ENCODE results near the gene IRS4.

The IRS4 gene

DNA sequence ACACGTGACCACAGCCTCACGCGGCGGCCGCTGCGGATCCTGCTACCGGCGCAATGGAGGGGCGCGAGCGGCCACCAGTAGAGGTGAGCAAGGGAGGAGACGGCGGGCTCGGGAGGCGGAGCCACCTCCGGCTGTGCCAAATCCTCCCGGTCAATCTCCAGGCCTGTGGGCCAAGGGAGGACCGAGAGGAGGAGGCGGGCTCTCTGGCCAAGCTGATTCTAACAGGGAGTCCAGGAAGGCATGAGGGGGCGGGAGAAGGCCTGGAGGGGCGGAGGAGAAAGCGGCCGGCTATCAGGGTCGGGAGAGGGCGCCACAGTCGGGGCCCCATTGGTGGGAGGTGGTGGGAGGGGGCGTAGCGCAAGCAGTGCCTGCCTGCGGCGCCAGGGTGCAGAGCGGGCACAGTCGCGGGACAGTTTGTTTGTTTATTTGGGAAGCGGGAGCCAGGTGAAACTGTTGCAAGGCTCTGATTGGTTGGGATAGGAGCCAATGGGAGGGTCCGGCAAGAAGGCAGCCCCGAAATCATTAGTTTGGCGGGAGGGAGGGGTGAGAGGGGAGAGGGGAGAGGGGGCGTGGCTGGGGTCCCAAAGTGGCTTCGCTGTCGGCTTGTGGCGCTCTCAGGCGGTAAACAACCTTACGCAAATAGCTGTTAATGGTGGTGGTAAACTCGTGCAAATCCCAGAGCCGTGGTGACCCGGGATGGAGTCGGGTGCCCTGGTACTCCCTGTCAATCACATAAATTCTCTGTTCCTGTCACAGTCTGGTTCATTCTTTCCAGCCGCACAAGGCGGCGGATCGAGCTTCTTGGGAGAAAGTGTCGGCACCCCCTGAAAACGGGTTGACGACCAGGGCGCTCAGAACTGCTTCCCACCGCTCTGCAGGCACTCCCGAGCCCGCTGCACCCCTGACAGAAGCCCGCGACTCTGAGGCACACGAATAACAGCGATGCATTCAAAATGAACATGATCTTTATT is at the start of gene IRS4:
TSS of gene IRS4 (minus strand) at position 55 of the 971 bp plus-strand sequence.
- DNase-seq = peak; percentile 65

DNA sequence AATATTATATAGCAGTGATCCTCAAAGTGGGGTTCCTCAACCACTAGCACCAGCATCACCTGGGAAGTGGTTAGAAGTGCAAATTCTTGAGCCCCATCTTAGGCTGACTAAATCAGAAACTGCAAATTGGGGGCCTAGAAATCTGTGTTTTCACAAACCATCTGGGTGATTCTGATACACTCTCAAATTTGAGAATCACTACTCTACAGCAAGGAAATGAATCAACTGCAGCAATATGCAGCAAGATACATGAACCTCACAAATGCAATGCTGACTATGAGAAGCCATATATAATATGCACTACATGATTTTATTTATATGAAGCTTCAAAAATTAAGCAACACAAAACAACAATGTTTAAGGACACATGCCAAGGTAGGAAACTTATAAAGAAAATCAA is 36.2 kb upstream of the IRS4 start:
- DNase-seq = no peak

DNA sequence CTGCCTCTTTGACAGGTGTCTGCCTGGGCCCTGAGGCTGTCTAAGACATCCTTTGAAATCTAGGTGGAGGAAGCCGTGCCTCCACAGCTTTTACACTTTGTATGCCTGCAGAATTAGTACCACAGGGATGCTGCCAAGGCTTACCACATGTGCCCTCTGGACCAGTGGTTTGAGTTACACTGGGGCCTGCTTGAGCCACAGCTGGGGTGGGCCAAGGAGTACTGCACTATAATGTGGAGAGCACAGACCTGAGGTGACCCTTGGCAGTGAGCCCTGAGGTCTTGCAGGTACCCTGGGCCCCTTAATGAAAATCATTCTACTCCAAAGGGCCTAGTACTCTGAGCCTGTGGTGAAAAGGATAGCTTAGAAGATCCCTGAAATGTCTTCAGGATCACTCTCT is 27.2 kb upstream of the IRS4 start:
- no peak for DNase-seq

DNA sequence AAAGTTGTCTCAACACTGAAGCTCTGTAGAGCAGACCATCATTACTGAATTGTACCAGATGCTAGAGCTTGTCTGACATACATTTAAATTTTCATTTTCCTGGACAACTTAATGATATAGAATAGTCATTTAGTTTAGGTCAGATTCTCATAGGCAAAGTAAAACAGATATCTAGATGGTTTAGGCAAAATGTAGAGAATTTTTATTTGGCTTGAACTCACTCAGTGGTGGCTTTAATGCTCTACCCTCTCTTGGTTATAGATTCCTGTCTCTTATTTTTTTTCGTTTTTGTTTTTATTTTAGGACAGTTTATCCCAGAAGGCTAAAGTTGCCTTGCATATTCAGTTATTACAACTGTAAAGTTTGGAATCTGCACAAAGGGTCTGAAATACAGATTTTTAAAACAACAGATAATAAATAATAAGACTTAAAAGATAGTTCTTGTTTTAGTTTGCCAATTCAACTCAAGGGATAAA is 4.0 kb upstream of the IRS4 start:
- no peak for DNase-seq

DNA sequence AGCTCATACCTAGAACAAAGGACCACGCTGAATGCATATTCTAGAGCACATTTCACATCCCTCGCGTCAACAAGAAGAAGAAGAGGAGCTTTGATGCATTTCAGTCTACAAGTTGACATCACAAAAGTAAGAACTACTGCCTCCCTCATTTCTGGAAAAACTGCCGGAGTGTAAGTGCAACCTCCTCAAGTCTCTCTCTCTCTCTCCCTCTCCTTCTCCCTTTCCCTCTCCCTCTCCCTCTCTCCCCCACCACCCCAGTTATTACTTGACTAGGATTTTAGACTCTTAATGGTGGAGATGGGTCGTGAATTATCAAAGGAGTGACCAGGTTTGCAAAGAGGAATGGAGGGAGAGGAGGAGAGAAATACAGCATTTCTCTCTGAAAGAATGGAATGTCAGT is 1.4 kb upstream of the IRS4 start:
- DNase-seq = no peak

DNA sequence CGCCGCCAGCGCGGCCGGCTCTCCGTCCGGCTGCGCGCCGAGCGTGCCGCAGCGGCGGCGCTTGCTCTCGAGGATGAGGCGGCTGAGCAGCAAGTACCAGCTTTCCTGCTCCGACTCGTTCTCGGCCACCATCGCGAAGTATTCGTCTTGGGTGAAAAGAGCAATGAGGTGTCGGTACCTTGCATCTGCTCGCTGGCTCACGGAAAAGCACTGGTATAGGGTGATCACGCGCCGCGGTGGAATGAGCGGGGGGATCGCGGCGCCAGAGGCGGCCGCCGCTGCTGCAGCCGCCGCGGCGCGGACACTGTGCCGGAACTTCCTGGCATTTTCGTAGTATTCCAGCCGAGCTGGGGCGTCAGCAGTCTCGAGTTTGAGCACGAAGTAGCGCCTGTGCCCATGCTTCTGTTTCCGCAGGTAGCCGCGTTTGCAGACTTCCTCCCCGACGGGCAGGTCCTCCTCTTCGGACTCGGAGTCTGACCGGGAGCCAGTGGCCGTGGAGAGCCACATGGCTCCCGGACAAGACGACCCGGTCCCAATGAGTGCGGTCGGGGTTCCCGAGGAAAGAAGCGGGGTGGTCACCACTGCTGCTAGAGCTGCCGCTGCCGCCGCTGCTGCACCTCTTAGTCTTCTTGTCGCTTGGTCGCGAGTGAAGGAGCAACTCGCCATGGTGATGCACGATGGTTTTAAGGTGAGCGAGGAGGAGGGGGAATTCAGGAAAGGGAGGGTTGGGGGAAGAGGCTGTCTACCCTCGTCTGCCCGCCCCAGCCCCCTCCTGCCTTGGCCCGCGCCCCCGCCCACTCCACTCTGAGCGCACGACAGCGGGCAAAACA is 469 bp downstream of the IRS4 start:
- DNase-seq = peak; percentile 59

DNA sequence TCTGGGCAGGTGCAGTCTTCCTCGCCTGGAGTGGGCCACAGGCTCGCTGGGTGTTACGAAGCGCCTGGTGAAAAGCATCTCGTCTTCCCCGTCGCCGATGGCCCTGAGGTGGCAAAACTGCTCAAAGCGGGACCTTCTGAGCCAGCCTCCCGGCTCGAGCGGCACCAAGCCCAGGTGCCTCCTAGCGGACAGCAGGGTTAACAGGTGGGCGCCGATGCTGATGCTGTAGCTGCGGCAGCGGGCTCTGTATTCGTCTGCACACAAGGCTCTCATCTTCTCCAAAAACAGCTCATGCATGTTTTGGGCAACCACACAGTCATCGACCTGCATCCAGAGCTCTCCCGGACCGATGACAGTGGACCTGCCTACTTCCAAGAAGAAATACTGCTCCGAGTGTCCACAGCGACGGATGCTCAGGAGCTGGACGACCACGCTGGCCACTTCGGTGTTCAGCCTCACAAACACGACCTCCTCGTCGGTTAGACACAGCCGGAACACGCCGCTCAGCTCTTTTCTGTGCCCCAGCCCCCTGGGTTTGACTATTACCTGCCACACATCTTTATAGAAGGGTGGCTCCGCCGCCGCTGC is 1.2 kb downstream of the IRS4 start:
- DNase-seq = peak; percentile 24

DNA sequence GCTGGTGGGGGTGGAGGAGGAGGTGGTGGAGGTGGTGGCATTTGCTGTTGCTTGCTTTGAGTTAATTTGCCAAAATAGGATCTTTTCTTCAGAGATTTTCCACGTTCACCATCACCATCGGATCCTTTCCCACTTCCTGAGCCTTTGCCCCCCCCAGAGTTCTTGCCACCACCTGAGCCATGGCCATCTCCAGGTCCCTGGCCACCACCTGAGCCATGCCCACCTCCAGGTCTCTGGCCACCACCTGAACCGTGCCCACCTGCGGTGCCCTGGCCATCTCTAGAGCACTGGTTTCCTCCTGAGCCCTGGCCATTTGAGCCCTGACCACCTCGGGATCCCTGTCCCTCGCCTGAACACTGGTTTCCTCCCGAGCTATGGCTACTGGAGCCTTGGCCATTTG is 1.9 kb downstream of the IRS4 start:
- no peak for DNase-seq

DNA sequence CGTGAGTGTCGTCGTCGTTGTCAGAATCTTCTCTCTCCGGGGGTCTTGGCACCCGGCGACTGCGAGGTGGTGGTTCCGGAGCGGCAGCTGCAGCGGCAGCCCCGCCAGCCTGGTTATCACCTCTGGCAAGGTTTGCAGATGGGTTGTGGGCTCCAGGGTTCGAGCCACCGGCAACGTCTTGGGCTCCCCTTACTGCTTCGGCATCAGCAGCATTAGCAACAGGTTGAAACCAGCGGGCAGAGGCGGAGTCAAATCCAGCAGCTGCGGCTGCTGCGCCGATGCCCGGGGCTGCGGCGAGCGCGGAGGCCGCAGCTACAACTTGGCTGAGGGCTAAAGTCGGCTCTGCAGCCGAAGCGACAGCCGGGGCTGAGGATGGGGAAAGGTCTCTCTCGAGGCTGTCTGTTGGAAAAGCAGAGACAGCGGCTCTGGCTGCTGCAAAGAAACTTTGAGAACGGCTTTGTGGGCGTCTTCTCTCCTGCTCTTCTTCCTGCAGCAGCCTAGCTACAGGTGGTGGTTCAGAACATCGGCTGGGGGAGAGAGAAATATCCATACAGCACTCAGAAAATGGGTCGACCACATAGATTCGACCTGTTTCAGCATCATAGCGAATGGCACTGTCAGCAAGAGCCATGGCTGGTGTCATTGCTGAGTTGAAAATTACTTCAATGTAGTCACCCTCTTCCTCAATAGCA is 3.6 kb downstream of the IRS4 start:
- DNase-seq = no peak

DNA sequence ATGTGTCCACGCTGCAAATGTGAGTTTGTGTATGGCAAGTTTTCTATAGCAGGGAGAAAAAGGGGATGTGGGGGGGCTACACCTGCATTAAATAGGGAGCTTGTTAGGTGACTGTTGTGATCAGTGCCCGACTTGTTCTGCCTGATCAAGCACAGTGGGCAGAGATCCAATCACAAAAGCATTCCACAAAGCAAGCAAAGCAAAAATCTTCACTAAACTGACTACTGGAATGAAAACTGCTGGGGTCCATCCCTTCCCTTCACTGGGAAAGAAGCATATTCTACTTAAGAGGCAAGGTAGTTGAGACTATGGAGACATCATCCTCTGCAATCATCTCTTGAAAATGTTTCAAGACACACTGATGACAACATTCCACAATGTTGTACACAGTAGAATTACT is 5.2 kb downstream of the IRS4 start:
- DNase-seq = no peak

DNA sequence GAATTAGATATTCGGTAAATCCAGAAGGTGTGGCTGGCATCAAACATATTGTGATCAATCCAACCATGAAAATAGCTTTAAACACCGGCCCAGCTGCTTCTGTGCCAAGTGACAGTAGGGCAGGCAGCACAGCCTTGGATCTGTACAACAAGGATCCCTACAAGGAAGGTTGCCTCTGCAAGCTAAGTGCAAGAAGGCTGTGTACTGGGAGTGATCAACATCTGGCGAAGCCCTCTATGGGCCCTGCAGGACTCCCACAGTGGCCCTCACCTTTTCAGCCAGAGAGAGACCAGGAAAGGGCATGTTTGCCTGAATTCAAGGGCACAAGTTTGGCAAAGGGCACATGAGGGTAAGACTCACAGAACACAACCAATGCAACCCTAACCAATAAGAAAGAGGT is 9.6 kb downstream of the IRS4 start:
- no peak for DNase-seq

DNA sequence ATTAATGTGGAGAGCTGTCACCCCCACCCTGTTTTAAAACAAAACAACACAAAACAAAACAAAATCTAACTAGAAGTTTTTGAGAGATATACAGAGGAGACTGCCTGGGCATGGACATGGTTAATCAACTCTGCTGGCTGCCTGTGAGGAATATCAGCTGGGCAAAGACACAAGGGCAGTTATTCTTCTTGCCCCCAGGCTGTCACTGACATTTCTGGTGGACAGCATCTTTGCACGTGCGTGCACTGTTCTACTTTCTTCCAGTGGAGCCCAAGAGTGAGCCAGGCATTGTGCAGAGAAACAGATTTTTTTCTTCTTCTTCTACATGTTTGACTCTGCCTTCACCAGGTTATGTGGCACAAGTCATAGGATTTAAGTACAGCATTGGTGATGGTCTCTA is 13.8 kb downstream of the IRS4 start:
- DNase-seq = no peak

DNA sequence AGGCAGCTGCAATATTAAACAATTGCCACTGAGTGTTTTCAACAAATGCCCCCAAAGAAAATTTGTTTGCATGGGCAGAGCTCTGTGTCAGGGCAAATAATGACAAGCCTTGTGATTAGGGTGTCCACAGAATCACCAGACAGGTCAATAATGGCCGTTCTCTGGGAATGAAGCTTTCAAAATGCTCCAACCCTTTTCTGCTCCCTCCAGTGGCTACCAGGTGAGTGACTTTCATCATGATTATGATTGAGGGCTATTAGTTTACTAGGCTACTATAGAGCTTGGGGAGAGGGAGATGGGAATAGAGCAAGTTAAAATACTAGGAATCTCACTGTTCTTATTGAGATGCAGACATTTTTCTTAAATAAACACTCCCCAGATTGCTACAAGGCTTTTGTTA is 23.5 kb downstream of the IRS4 start:
- no peak for DNase-seq

DNA sequence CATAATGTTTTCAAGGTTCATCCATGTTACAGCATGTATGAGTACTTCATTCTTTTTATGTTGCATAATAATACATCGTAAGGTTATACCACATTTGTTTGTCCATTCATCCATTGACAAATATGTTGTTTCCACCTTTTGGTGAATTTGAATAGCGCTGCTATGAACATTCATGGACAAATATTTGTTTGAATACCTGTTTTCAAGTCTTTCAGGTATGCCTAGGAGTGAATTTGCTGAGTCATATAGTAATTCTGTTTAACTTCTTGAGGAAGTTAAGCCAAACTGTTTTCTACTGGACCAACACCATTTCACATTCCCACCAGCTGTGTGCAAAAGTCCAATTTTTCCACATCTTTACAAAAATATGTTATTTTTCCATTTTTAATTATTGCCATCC is 31.5 kb downstream of the IRS4 start:
- DNase-seq = no peak

DNA sequence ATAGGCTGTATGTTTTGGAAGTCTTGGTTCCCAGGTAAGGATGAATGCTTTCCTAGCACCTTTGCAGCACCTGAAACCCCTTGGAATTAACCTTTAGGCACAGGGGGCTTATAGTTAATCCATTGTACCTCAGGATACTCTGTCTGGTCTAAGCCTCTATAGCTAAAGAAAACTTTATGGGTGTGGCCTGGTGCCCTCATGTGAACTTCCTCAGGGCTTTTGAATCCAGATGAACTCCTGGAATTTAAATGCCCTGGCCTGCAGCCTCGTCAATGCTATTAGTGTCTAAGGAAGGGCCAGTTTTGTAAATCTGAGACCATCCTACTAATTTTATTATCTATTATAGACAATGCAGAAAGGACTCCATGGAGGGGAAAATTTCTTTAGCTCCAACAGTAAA is 33.8 kb downstream of the IRS4 start:
- DNase-seq = no peak

DNA sequence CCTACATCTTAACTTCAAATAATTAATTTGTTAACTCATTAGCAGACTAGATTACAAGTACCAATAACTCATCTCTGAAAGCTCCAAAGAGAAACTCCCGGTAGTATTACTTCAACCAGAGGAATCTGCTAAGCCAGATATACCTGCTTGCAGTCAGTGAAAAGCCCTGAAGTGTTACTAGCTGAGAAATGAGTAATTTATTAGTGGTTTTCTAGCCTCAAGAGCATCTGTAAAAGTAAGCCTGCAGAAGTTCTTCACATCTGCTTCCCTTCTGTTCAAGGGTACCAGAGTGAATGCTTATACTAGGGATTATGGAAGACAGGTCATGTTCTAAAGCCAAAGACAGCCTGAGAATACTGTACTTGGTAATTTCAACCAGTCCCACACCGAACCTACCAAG is 34.7 kb downstream of the IRS4 start:
- DNase-seq = no peak

DNA sequence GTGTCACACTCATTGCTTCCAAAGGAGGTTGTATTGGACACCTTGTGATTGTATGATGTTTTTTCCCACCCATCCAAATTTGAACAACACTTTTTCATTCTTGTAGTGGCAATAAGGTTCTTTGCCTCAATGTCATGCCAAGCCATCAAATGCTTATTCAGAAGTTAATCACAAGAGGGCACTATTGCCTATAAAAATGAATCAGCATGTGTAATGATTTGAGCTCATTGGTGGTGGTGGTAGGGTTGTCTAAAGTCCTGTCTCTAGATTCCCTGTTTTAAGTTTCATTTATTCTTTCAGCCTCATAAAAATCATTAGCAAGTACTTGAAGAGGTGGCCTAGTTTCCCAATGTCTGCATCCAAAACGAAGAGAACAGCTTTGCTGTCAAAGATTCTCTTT is 37.0 kb downstream of the IRS4 start:
- no peak for DNase-seq

DNA sequence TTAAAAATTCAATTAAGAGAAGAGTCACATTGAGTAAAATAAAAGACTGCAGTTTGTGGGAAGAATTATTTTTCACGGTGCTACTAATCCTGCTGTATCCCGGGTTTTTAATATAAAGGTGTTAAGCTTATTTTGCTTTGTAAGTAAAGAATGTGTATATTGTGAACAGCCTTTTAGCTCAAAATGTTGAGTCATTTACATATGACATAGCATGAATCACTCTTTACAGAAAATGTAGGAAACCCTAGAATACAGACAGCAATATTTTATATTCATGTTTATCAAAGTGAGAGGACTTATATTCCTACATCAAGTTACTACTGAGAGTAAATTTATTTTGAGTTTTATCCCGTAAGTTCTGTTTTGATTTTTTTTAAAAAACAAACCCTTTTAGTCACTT is 39.7 kb downstream of the IRS4 start:
- DNase-seq = no peak

Measured in DMS79 treated with DMSO at 0.1 percent for 48 hours (cell line).